Fibroblast of skin of left quadriceps (primary cell): Measurements from ENCODE around the gene USB1.
"Not testable (repeated sequence)": the region's sequence is repeated elsewhere in the genome, so short reads cannot be mapped to it uniquely, and the experiment has no call there.

Experiments used
- DNase-seq, 2 experiments: peaks; one replicate each; pipeline ENCODE4 v3.0.0-alpha.2; 2013; ENCODE audit warnings: low read depth in 2 of 2

Gene USB1

GRCh38 chr16:57995721-57996405 lies 5.3 kb upstream of the USB1 start:
- DNase-seq: no peak

GRCh38 chr16:57996406-57997175 lies 4.6 kb upstream of the USB1 start:
- no peak for DNase-seq

- no peak for DNase-seq
Measured at GRCh38 chr16:57997176-57997527, 4.1 kb upstream of the USB1 start.

GRCh38 chr16:57997528-57998265 lies 3.5 kb upstream of the USB1 start:
- DNase-seq: no peak

- DNase-seq: no peak
Measured at GRCh38 chr16:57998486-57998885, 2.7 kb upstream of the USB1 start.

- DNase-seq: no peak
Measured at GRCh38 chr16:57998992-57999365, 2.2 kb upstream of the USB1 start.

- no peak for DNase-seq
Measured at GRCh38 chr16:57999366-57999970, 1.7 kb upstream of the USB1 start.

- no peak for DNase-seq
Measured at GRCh38 chr16:57999971-58000705, 1.1 kb upstream of the USB1 start, which contains the start of gene ZNF319. Gene ZNF319, minus strand, starts transcription at chr16:58000672. Its CDS starts 2,407 bp downstream, at chr16:57998265.

- no peak for DNase-seq
Measured at GRCh38 chr16:58001781-58002415, 691 bp downstream of the USB1 start.

GRCh38 chr16:58002416-58002800 lies 1.2 kb downstream of the USB1 start:
- DNase-seq: no peak

- no peak for DNase-seq
Measured at GRCh38 chr16:58002936-58003335, 1.7 kb downstream of the USB1 start.

- not testable (repeated sequence) for DNase-seq
Measured at GRCh38 chr16:58004736-58005135, 3.5 kb downstream of the USB1 start.

GRCh38 chr16:58009856-58010416 lies 8.7 kb downstream of the USB1 start:
- DNase-seq: no peak

- no peak for DNase-seq
Measured at GRCh38 chr16:58010886-58011285, 9.7 kb downstream of the USB1 start.

GRCh38 chr16:58011652-58012051 lies 10.4 kb downstream of the USB1 start:
- DNase-seq: peak in 1 of 2 experiments; percentile 41

- DNase-seq: no peak
Measured at GRCh38 chr16:58012481-58012880, 11.3 kb downstream of the USB1 start.

GRCh38 chr16:58013201-58013956 lies 12.2 kb downstream of the USB1 start:
- DNase-seq: no peak

GRCh38 chr16:58016840-58017446 lies 15.7 kb downstream of the USB1 start:
- no peak for DNase-seq

- no peak for DNase-seq
Measured at GRCh38 chr16:58018803-58019202, 17.6 kb downstream of the USB1 start.
